ENCODE results near the gene ZBTB7C.

ZBTB7C gene

GRCh38 chr18:48352051-48352755 lies 57.0 kb downstream of the ZBTB7C start:
- DNase-seq = no peak

GRCh38 chr18:48351216-48352050 lies 57.8 kb downstream of the ZBTB7C start:
- DNase-seq = no peak

DNA sequence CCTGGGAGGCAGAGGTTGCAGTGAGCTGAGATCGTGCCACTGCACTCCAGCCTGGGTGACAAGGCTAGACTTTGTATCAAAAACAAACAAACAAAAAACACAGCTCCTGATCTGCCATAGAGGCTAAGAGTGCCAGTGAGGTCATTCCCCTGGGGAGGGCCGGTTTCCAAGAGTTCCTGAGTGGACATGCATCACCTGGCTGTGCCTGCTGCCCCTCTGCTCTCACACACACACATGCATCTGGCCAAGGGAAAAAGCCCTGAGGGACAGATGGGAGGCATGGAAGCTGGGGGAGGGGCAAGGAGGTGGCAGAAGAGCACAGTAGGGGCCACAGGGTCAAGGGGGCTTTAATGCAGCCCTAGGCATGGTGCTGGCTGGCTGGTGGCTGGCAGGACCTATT lies 60.4 kb downstream of the ZBTB7C start:
- no peak for DNase-seq

DNA sequence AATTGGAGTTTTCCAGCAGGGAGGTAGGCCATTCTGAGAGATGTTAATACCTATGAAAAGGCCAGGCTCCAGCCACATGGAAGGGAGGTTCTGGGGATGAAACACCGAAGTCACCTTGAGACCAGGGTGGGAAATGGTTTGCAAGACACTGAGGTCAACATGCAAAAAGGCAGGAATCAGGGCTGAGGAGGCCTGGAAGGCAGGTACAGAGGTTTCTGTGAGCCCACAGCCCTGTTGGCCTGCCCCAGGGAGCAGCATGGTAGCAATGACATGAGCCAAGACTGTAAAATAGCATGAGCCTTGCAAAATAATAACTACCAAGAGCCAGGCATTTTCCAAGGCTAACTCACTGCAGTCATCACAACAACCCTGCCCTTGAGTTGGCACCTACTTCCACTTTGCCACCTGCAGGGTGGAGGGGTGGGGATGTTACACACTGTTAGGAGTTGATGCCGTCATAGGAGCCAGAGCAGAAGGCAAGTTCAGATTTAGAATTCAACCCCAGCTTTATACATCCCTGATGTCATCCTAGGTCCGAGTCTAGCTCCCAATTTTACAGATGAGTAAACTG lies 61.3 kb downstream of the ZBTB7C start:
- DNase-seq = no peak

DNA sequence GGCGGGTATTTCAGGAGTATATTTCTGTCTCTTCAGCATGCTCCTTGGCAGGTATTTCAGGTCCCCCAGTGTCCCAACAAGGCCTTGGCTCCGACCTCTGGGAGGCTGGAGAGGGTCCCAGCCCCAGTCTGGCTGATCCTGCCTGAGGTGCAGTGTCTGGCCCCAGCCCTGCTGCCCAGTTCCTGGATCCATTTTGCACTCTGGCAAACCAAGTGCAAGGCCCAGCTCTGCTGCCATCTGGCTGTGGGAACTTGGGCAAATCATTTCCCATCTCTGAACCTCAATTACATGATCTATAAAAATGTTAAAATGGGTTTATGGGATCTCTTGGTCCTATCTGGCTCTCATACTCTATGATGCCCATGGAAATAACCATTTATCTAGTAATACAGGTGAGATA lies 63.6 kb downstream of the ZBTB7C start:
- DNase-seq = no peak

DNA sequence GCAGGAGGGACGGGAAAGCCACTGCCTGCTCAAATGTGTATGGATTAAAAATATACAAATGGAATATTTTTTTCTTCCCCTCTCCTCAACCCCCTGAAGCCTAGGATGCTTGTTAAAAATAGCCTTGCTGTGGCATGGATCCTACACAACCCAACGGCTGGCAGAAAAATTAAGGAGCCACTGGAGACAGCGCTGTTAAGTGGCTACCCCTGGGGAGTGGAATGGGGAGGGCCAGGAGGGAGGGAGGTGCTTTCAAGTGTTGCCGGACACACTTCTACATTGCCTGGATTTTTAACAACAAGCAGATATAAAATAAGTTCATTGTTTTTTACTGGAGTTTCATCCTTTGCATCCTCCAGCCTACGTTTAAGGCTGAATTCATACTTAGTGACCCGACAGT lies 66.6 kb downstream of the ZBTB7C start:
- DNase-seq = no peak

DNA sequence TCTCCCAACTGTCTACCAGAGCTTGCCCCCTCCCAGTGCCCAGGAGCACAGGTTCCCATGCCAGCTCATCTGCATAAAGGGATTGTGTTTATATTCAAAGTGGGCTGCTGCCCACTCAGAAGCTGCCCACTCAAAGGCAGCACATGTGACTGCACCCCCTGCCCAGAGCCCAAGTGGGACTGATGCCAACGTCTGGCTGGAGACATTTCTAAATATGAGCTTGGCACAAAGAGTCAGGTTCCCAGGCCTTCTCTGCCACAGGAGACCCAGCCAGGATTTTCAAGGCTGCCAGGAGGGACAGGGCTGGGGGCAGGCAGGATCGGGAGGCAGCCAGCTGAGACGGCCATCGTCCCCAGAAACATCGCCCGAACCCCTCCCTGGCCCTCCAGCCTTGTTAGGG lies 67.1 kb downstream of the ZBTB7C start:
- DNase-seq = no peak

- no peak for DNase-seq
Measured at GRCh38 chr18:48340560-48340959, 68.6 kb downstream of the ZBTB7C start.

GRCh38 chr18:48339692-48340091 lies 69.5 kb downstream of the ZBTB7C start:
- DNase-seq = no peak

DNA sequence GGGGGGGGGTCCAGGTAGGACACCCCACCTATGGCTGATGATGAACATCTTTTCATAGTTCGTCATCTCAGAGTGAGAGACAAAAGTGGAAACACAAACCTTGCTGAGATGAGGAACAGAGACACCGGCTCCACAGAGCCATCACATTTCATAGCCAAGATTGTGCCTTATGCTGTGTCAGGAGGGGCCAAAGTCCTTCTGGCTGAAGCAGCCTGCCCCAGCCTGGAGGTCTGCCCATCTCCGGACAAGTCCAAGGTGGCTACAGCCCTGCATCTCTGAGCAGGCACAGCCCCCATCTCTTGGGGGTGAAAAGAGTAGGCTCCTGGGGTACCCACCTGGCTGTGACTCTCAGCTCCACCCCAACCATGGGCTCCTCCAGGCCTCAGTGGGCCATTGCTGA lies 70.3 kb downstream of the ZBTB7C start:
- DNase-seq = no peak

GRCh38 chr18:48337053-48337452 lies 72.1 kb downstream of the ZBTB7C start:
- DNase-seq = no peak

DNA sequence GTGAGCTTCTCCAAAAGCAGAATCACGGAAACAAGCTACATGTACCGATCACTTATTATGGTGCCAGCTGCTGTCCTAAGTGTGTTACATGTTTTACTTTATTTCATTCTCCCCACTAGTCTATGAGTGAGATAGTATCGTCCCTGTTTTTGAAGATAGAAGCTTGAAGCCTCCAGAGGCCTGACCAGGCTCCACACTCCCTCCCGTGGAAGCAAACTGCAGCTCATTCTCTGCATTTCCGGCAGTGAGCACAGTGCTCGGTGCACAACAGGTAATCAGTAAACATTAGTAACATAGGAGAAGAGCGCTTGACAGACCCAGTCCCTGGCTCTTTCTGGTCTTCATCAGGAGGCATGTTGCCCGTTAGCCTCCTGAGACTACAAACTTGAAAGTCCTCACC lies 72.9 kb downstream of the ZBTB7C start:
- DNase-seq = no peak

GRCh38 chr18:48335829-48336228 lies 73.4 kb downstream of the ZBTB7C start:
- no peak for DNase-seq

- no peak for DNase-seq
Measured at GRCh38 chr18:48334845-48335244, 74.3 kb downstream of the ZBTB7C start.

DNA sequence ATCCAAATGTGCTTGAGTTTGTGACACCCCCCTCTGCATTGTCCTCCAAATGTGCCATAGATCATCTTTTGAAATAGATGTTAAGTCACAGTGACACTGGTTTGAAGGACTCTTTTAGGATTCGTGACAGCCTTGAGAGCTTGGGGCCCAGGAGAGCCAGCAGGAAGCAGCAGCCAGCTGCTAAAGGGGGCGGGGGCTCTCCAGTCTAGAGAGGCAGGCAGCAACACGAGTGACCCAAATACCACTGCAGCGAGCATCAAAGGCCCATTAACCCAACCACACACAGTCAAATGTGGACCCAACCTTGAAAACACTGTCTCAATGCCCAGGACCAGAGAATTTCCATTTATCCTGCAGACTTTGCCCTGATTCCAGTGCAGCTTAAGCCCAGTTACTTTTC lies 75.6 kb downstream of the ZBTB7C start:
- no peak for DNase-seq

GRCh38 chr18:48330016-48330991 lies 78.9 kb downstream of the ZBTB7C start:
- peak; percentile 86 for DNase-seq

DNA sequence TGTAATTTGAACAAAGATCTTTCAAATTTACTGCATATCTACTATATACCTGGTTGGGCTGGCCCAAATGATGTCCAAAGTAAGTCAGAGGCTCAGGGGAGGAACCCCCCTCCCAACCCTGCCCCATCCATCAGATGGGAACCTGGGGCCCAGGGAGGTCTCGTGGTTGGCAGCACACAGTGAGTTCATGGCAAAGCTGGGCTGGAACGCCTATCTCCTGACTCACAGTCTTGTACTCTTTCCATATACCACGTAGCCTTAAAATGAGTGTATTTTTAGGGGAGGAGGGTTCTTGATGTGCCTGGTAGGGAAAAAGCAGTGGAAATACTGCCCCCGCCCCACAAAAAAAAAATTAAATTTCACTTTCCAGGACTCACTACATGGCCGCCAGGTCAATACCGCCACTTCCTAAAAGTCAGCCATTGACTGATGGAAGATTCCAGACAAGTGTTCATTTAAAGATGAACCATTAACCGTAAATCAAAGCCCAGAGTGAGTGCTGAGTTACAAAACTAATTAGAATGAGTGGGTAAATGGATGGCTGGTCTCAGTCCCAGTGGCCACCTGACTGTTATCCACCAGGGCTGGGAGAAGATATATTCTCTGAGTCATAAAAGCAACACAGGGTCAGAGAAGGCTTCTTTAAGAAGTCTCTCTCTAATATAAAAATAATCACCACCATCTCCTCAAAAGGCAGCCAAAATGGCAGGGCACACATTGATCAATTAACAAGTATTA lies 80.5 kb downstream of the ZBTB7C start:
- peak; percentile 76 for DNase-seq

DNA sequence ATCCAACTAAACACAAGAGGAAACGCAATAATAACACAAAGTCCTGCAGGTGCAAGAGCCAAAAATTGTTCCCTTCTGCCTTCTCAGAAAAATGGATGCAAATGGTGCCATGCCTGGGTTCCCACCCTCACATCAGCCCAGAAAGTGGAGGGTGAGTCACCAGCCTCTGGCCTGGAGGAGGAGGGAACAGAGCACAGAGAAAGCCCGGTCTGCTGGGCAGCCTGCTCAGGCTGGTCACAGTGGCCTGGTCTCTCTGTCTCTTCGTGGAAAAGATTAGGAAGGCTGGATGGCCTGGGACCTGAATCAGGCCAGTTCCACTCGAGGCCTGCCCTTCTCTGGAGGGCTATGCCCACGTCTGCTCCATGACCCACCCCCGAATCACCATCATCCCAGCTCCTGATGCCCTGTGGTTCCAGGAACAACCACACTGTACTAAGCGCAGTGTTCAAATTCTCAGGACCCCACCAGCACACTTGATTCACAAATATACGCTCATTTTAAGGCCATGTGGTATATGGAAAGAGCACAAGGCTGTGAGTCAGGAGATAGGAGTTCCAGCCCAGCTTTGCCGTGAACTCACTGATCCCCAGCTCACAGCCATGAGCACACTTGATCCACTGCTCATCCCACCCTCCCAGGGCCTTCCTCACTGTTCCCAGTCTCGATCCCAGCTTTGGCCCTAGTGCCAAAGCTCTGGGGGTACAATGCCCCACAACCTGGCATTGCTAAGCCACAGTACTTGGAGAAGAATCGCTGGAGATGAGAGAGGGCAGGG lies 82.1 kb downstream of the ZBTB7C start:
- DNase-seq = peak; percentile 66

DNA sequence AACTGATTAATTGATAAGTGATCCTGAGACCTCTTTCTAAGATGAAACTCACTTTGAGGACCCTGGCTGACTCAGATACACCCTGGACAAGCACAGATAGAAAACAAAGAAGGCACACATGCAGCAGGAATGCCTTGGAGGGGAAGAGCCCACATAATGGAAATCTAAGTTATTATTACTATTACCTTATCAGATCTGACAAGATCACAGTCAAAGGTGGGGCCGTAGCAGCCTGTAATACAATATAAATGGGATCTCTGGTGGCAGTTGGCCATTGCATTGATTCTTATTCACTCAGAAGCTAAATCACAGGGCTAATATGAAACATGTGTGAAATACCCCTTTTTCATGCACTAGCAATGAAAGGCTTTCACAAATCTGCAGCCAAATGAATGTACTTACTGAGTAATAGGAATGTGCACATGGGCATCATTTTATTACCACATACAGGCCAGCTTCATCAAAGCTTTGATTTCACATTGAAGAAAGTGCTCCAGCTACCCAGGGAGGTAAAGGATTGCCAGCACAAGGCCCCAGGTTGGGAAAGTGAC lies 84.0 kb downstream of the ZBTB7C start:
- peak; percentile 78 for DNase-seq

DNA sequence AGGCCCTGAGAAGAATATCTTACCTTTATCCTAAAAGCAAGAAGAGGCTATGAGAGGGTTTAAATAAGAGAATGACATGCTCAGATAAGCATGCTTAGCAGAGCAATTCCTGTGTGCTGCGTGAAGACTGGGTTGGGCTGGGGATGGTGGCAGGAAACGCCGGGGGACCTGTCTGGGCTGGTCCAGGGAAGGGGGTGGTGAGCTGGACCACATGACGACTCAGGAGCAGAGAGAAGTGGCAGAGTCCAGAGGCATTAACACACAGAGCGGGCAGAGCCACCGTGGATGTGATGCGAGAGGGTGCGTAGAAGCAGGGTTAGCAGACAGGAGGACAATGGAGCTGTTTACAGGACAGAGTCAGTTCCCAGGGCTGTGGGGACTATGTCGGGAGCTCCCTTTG lies 84.5 kb downstream of the ZBTB7C start:
- no peak for DNase-seq

GRCh38 chr18:48323151-48323550 lies 86.0 kb downstream of the ZBTB7C start:
- no peak for DNase-seq

Data from fibroblast of skin of abdomen (primary cell).